Measurements from ENCODE around the gene PIM3. TPM values are rescaled to one million over a fixed set of nuclear protein-coding genes. Genes with fewer than 3 reads are reported as not detected.
"Not testable (repeated sequence)": the region's sequence is repeated elsewhere in the genome, so short reads cannot be mapped to it uniquely, and the experiment has no call there.

The PIM3 gene
- total RNA-seq, 1 donor from 2014 or later: 290 TPM

- no peak for DNase-seq (ENCODE audit: low spot score)
- Mint-ChIP-seq H3K4me1 (ENCODE audit: low read depth) (peaks cover 35% of the 10 kb centered on the region), H3K9me3 (peaks cover 5% of the 10 kb centered on the region), H3K4me3 (peak overlapping the region; percentile 81), H3K27me3 (ENCODE audit: insufficient read depth) (no peaks in the 10 kb centered on the region), H3K36me3 (ENCODE audit: low read depth) (peaks cover 2% of the 10 kb centered on the region), H3K27ac (peak overlapping the region; percentile 92)
- intact Hi-C loops (cut with micrococcal nuclease): loop anchor here (2.0 kb wide), 1 partner anchor 35 kb away; no protein-coding TSS in a partner anchor
Measured at GRCh38 chr22:49971232-49972162, 10.9 kb downstream of the PIM3 start.

- intact Hi-C loops (cut with micrococcal nuclease): no loop called here
- peaks cover 7% of the 10 kb centered on the region for H3K36me3 Mint-ChIP-seq (ENCODE audit: low read depth)
- peaks cover 9% of the 10 kb centered on the region for H3K9me3 Mint-ChIP-seq
- no peak overlapping the region for H3K27ac Mint-ChIP-seq
- no peak for DNase-seq (ENCODE audit: low spot score)
- no peak overlapping the region for H3K4me3 Mint-ChIP-seq
- no peaks in the 10 kb centered on the region for H3K27me3 Mint-ChIP-seq (ENCODE audit: insufficient read depth)
- H3K4me1 Mint-ChIP-seq (ENCODE audit: low read depth): peaks cover 36% of the 10 kb centered on the region
Measured at GRCh38 chr22:49972163-49973017, 11.8 kb downstream of the PIM3 start.

GRCh38 chr22:49973018-49973961 is 12.7 kb downstream of the PIM3 start:
- peaks cover 7% of the 10 kb centered on the region for H3K36me3 Mint-ChIP-seq (ENCODE audit: low read depth)
- peaks cover 30% of the 10 kb centered on the region for H3K4me1 Mint-ChIP-seq (ENCODE audit: low read depth)
- H3K27me3 Mint-ChIP-seq (ENCODE audit: insufficient read depth): no peaks in the 10 kb centered on the region
- no peak overlapping the region for H3K4me3 Mint-ChIP-seq
- H3K27ac Mint-ChIP-seq: no peak overlapping the region
- peaks cover 9% of the 10 kb centered on the region for H3K9me3 Mint-ChIP-seq
- no peak for DNase-seq (ENCODE audit: low spot score)
- intact Hi-C loops (cut with micrococcal nuclease): no loop called here

- Mint-ChIP-seq H3K4me3 (peak overlapping the region; percentile 3), H3K4me1 (ENCODE audit: low read depth) (peaks cover 34% of the 10 kb centered on the region), H3K36me3 (ENCODE audit: low read depth) (peaks cover 15% of the 10 kb centered on the region), H3K27me3 (ENCODE audit: insufficient read depth) (no peaks in the 10 kb centered on the region), H3K27ac (peak overlapping the region; percentile 89), H3K9me3 (peaks cover 26% of the 10 kb centered on the region)
- intact Hi-C loops (cut with micrococcal nuclease): loop anchor here (2.0 to 5.0 kb wide), 7 partner anchors 13 to 217 kb away; partner anchors contain the start of genes ALG12 and CRELD2
- no peak for DNase-seq (ENCODE audit: low spot score)
Measured at GRCh38 chr22:49975543-49976389, 15.2 kb downstream of the PIM3 start.

- Mint-ChIP-seq H3K27ac (peak overlapping the region; percentile 87), H3K4me3 (peak overlapping the region; percentile 3), H3K27me3 (ENCODE audit: insufficient read depth) (no peaks in the 10 kb centered on the region), H3K9me3 (peaks cover 29% of the 10 kb centered on the region), H3K4me1 (ENCODE audit: low read depth) (peaks cover 32% of the 10 kb centered on the region), H3K36me3 (ENCODE audit: low read depth) (peaks cover 17% of the 10 kb centered on the region)
- peak; percentile 48 for DNase-seq (ENCODE audit: low spot score)
- intact Hi-C loops (cut with micrococcal nuclease): loop anchor here (2.0 to 5.0 kb wide), 7 partner anchors 14 to 216 kb away; partner anchors contain the start of genes ALG12 and CRELD2
Measured at GRCh38 chr22:49976439-49977175, 16.0 kb downstream of the PIM3 start.

GRCh38 chr22:49977578-49977977 is 17.0 kb downstream of the PIM3 start:
- H3K9me3 Mint-ChIP-seq: peaks cover 29% of the 10 kb centered on the region
- H3K27ac Mint-ChIP-seq: no peak overlapping the region
- no peak for DNase-seq (ENCODE audit: low spot score)
- H3K4me3 Mint-ChIP-seq: no peak overlapping the region
- H3K27me3 Mint-ChIP-seq (ENCODE audit: insufficient read depth): peaks cover 2% of the 10 kb centered on the region
- intact Hi-C loops (cut with micrococcal nuclease): loop anchor here (2.0 to 5.0 kb wide), 7 partner anchors 15 to 215 kb away; partner anchors contain the start of genes ALG12 and CRELD2
- H3K4me1 Mint-ChIP-seq (ENCODE audit: low read depth): peaks cover 32% of the 10 kb centered on the region
- H3K36me3 Mint-ChIP-seq (ENCODE audit: low read depth): peaks cover 19% of the 10 kb centered on the region

GRCh38 chr22:49979587-49980264 is 19.2 kb downstream of the PIM3 start:
- intact Hi-C loops (cut with micrococcal nuclease): loop anchor here (5.0 kb wide), 2 partner anchors 142 to 213 kb away; no protein-coding TSS in a partner anchor
- Mint-ChIP-seq H3K4me3 (peak overlapping the region; percentile 1), H3K36me3 (ENCODE audit: low read depth) (peaks cover 21% of the 10 kb centered on the region), H3K27ac (peak overlapping the region; percentile 70), H3K9me3 (peaks cover 33% of the 10 kb centered on the region), H3K27me3 (ENCODE audit: insufficient read depth) (peaks cover 9% of the 10 kb centered on the region), H3K4me1 (ENCODE audit: low read depth) (peaks cover 37% of the 10 kb centered on the region)
- no peak for DNase-seq (ENCODE audit: low spot score)

- Mint-ChIP-seq H3K4me1 (ENCODE audit: low read depth) (peaks cover 22% of the 10 kb centered on the region), H3K36me3 (ENCODE audit: low read depth) (peaks cover 16% of the 10 kb centered on the region), H3K9me3 (peaks cover 45% of the 10 kb centered on the region), H3K27me3 (ENCODE audit: insufficient read depth) (peaks cover 28% of the 10 kb centered on the region)
- H3K4me3 Mint-ChIP-seq; intact Hi-C loops (cut with micrococcal nuclease); H3K27ac Mint-ChIP-seq; DNase-seq (ENCODE audit: low spot score): not testable (repeated sequence)
Measured at GRCh38 chr22:49981799-49982198, 21.2 kb downstream of the PIM3 start.

- intact Hi-C loops (cut with micrococcal nuclease): no loop called here
- peaks cover 16% of the 10 kb centered on the region for H3K36me3 Mint-ChIP-seq (ENCODE audit: low read depth)
- peaks cover 19% of the 10 kb centered on the region for H3K4me1 Mint-ChIP-seq (ENCODE audit: low read depth)
- H3K27ac Mint-ChIP-seq: no peak overlapping the region
- DNase-seq (ENCODE audit: low spot score): no peak
- H3K4me3 Mint-ChIP-seq: no peak overlapping the region
- peaks cover 34% of the 10 kb centered on the region for H3K27me3 Mint-ChIP-seq (ENCODE audit: insufficient read depth)
- peaks cover 52% of the 10 kb centered on the region for H3K9me3 Mint-ChIP-seq
Measured at GRCh38 chr22:49983148-49984042, 22.8 kb downstream of the PIM3 start.

- Mint-ChIP-seq H3K4me3 (no peak overlapping the region), H3K36me3 (ENCODE audit: low read depth) (peaks cover 7% of the 10 kb centered on the region)
- intact Hi-C loops (cut with micrococcal nuclease): no loop called here
Measured at GRCh38 chr22:49986325-49986724, 25.8 kb downstream of the PIM3 start.

More at GRCh38 chr22:49986325-49986724, 25.8 kb downstream of the PIM3 start:
- Mint-ChIP-seq H3K27ac (no peak overlapping the region), H3K4me1 (ENCODE audit: low read depth) (peaks cover 5% of the 10 kb centered on the region), H3K9me3 (peaks cover 41% of the 10 kb centered on the region), H3K27me3 (ENCODE audit: insufficient read depth) (peaks cover 34% of the 10 kb centered on the region)
- no peak for DNase-seq (ENCODE audit: low spot score)
